Cardiac muscle cell (in vitro differentiated cells and primary cell): ENCODE measurements around the gene RARA. TPM values are rescaled to one million over a fixed set of nuclear protein-coding genes. Genes with fewer than 3 reads are reported as not detected.

Experiments
- DNase-seq, 2 donors: peaks; one replicate each; pipeline versions ENCODE4 v3.0.0 to v3.0.0-alpha.2; 2010 to 2017; ENCODE audit warnings: low read depth in 1 of 2, low spot score in 1 of 2
- H3K27ac ChIP-seq: fragments of 200-600 bp; sonication (generic); 2 replicates; pipeline ENCODE4 v1.5.1; 2016
- H3K27me3 ChIP-seq: fragments of 200-600 bp; sonication (generic); 2 replicates; pipeline ENCODE4 v1.6.0; 2016; ENCODE audit warnings: control low read depth
- H3K36me3 ChIP-seq: fragments of 200-600 bp; sonication (generic); 2 replicates; pipeline ENCODE4 v1.5.1; 2016; ENCODE audit warnings: control low read depth
- H3K4me1 ChIP-seq: fragments of 200-600 bp; sonication (generic); 2 replicates; pipeline ENCODE4 v1.8.1; 2017; ENCODE audit warnings: low read depth, mild to moderate bottlenecking, mixed run types
- H3K4me3 ChIP-seq: fragments of 200-600 bp; sonication (generic); 2 replicates; pipeline ENCODE4 v1.5.1; 2016; ENCODE audit warnings: mild to moderate bottlenecking
- H3K9me3 ChIP-seq: fragments of 200-600 bp; sonication (generic); 2 replicates; pipeline ENCODE4 v1.5.1; 2017; ENCODE audit warnings: low read depth, mild to moderate bottlenecking, control low read depth
- CTCF ChIP-seq: IDR thresholded peaks from 2 replicates; pipeline ENCODE4 v1.5.1; 2012; ENCODE audit warnings: low read depth, mild to moderate bottlenecking, low read length
- polyA plus RNA-seq: library from polyadenylated mRNA; unstranded; fragments of >200 nt; fragmentation: Nextera tagmentation; extraction: Ambion mirVana; gene quantifications from 2 replicates; pipeline ENCODE4 v1.2.1, GENCODE V29; 2016
- total RNA-seq: library from RNA; depleted of rRNA; stranded (reverse); fragments of >200 nt; gene quantifications from 2 replicates; pipeline ENCODE4 v1.2.3, GENCODE V29; 2016

Gene RARA
- total and polyA plus RNA-seq, 2 experiments from 2014 or later = 33.2 to 61.3 TPM

GRCh38 chr17:40284085-40284713 is 24.8 kb upstream of the RARA start:
- TF ChIP-seq CTCF = peak; percentile 36
- peaks cover 5% of the 10 kb centered on the region for H3K36me3 ChIP-seq
- H3K4me1 ChIP-seq = no peaks in the 10 kb centered on the region
- H3K27ac ChIP-seq = no peak overlapping the region
- H3K27me3 ChIP-seq = no peaks in the 10 kb centered on the region
- peak in 1 of 2 donors; percentile 65 for DNase-seq
- H3K9me3 ChIP-seq = no peaks in the 10 kb centered on the region
- H3K4me3 ChIP-seq = no peak overlapping the region

GRCh38 chr17:40286473-40286872 is 22.5 kb upstream of the RARA start:
- Histone ChIP-seq H3K4me3 (no peak overlapping the region), H3K27me3 (no peaks in the 10 kb centered on the region)

GRCh38 chr17:40287159-40287493 is 21.9 kb upstream of the RARA start:
- peaks cover 2% of the 10 kb centered on the region for H3K36me3 ChIP-seq
- no peak for DNase-seq
- H3K27ac ChIP-seq = no peak overlapping the region
- no peaks in the 10 kb centered on the region for H3K27me3 ChIP-seq
- H3K9me3 ChIP-seq = no peaks in the 10 kb centered on the region
- no peaks in the 10 kb centered on the region for H3K4me1 ChIP-seq
- H3K4me3 ChIP-seq = no peak overlapping the region
- no peak for TF ChIP-seq CTCF

More at GRCh38 chr17:40286473-40286872, 22.5 kb upstream of the RARA start:
- no peak for DNase-seq
- no peak for TF ChIP-seq CTCF
- no peaks in the 10 kb centered on the region for H3K9me3 ChIP-seq
- H3K27ac ChIP-seq = no peak overlapping the region
- H3K36me3 ChIP-seq = peaks cover 2% of the 10 kb centered on the region
- no peaks in the 10 kb centered on the region for H3K4me1 ChIP-seq

GRCh38 chr17:40287494-40288369 is 21.2 kb upstream of the RARA start, which contains the start of gene CDC6:
TSS of gene CDC6 (plus strand) at chr17:40287879. CDS start at chr17:40289421, 1,542 bp downstream.
- Histone ChIP-seq H3K27ac (peak within 1 kb of the TSS; percentile 61), H3K27me3 (no peaks in the 10 kb centered on the region), H3K4me3 (peak within 1 kb of the TSS; percentile 57), H3K4me1 (no peaks in the 10 kb centered on the region), H3K9me3 (no peaks in the 10 kb centered on the region), H3K36me3 (peaks cover 2% of the 10 kb centered on the region)
- no peak for TF ChIP-seq CTCF
- peak; percentile 99 for DNase-seq

GRCh38 chr17:40290629-40291280 is 18.2 kb upstream of the RARA start:
- Histone ChIP-seq H3K4me1 (no peaks in the 10 kb centered on the region), H3K36me3 (peaks cover 16% of the 10 kb centered on the region), H3K27ac (no peak overlapping the region), H3K9me3 (no peaks in the 10 kb centered on the region), H3K27me3 (no peaks in the 10 kb centered on the region), H3K4me3 (no peak overlapping the region)
- DNase-seq = peak; percentile 72 to 91
- TF ChIP-seq CTCF = peak; percentile 68
